Neutrophil (primary cell): ENCODE measurements around the gene ENDOV.

Experiments
- H3K27ac ChIP-seq: fragments of 200-600 bp; sonication (generic); 2 replicates; pipeline ENCODE4 v1.5.1; 2016; ENCODE audit warnings: mild to moderate bottlenecking, moderate library complexity
- H3K27me3 ChIP-seq: fragments of 200-600 bp; sonication (generic); 2 replicates; pipeline ENCODE4 v1.6.0; 2016; ENCODE audit warnings: mild to moderate bottlenecking
- H3K36me3 ChIP-seq: fragments of 200-600 bp; sonication (generic); 2 replicates; pipeline ENCODE4 v1.5.1; 2017
- H3K4me1 ChIP-seq, 2 experiments: fragments of 200-600 bp in 1 of 2; sonication (generic) in 1 of 2; 1 replicate in 1 of 2; 2 replicates in 1 of 2; pipeline versions ENCODE4 v1.5.1 to v1.6.1; 2013 to 2016; ENCODE audit warnings: low read depth in 1 of 2, low read length in 1 of 2, mild to moderate bottlenecking in 1 of 2, moderate library complexity in 1 of 2; ENCODE audit not compliant: control insufficient read depth in 1 of 2, insufficient read depth in 1 of 2
- H3K4me3 ChIP-seq, 2 experiments: fragments of 200-600 bp in 1 of 2; sonication (generic) in 1 of 2; 1 replicate in 1 of 2; 2 replicates in 1 of 2; pipeline ENCODE4 v1.5.1; 2013 to 2016; ENCODE audit warnings: low read depth in 1 of 2, low read length in 1 of 2, mild to moderate bottlenecking in 1 of 2, moderate library complexity in 1 of 2
- H3K9me3 ChIP-seq: fragments of 200-600 bp; sonication (generic); 2 replicates; pipeline ENCODE4 v1.5.1; 2016
- TF ChIP-seq, protein P1 (sequence below): fragments of 200-600 bp; sonication (generic); IDR thresholded peaks from 2 replicates; pipeline ENCODE4 v1.5.1; 2016; ENCODE audit warnings: antibody characterized with exemption

ENDOV gene

GRCh38 chr17:80442764-80443163 is 27.8 kb downstream of the ENDOV start:
- no peaks in the 10 kb centered on the region for H3K4me1 ChIP-seq
- peaks cover 6% of the 10 kb centered on the region for H3K27me3 ChIP-seq
- H3K4me3 ChIP-seq: no peak overlapping the region
- H3K27ac ChIP-seq: no peak overlapping the region
- no peaks in the 10 kb centered on the region for H3K36me3 ChIP-seq
- H3K9me3 ChIP-seq: no peaks in the 10 kb centered on the region
- TF ChIP-seq, protein P1, sequence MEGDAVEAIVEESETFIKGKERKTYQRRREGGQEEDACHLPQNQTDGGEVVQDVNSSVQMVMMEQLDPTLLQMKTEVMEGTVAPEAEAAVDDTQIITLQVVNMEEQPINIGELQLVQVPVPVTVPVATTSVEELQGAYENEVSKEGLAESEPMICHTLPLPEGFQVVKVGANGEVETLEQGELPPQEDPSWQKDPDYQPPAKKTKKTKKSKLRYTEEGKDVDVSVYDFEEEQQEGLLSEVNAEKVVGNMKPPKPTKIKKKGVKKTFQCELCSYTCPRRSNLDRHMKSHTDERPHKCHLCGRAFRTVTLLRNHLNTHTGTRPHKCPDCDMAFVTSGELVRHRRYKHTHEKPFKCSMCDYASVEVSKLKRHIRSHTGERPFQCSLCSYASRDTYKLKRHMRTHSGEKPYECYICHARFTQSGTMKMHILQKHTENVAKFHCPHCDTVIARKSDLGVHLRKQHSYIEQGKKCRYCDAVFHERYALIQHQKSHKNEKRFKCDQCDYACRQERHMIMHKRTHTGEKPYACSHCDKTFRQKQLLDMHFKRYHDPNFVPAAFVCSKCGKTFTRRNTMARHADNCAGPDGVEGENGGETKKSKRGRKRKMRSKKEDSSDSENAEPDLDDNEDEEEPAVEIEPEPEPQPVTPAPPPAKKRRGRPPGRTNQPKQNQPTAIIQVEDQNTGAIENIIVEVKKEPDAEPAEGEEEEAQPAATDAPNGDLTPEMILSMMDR: no peak

- no peak overlapping the region for H3K27ac ChIP-seq
- no peak overlapping the region for H3K4me3 ChIP-seq
- no peaks in the 10 kb centered on the region for H3K4me1 ChIP-seq
- peaks cover 6% of the 10 kb centered on the region for H3K27me3 ChIP-seq
- no peaks in the 10 kb centered on the region for H3K36me3 ChIP-seq
- TF ChIP-seq, protein P1: no peak
- H3K9me3 ChIP-seq: no peaks in the 10 kb centered on the region
Measured at GRCh38 chr17:80443498-80443897, 28.5 kb downstream of the ENDOV start.

- H3K27me3 ChIP-seq: peaks cover 6% of the 10 kb centered on the region
Measured at GRCh38 chr17:80443916-80444643, 29.1 kb downstream of the ENDOV start.

DNA sequence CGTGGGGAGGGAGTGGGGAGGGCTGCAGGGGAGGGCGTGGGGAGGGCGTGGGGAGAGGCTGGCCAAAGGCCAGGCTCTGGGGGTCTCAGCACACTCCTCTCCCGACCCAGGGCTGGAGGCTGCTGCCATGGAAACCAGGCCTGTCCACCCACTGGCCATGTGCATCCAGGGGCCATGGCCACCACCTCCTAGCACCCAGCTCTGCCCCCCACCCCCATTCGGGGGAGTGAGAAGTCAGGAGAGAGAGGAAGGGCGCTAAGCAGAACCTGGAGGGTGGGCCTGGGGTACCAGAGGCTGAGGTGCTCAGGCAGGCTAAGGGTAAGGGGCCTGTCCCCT is 29.6 kb downstream of the ENDOV start:
- Histone ChIP-seq H3K27me3 (peaks cover 6% of the 10 kb centered on the region), H3K36me3 (no peaks in the 10 kb centered on the region), H3K4me3 (no peak overlapping the region), H3K27ac (no peak overlapping the region), H3K9me3 (no peaks in the 10 kb centered on the region), H3K4me1 (no peaks in the 10 kb centered on the region)
- TF ChIP-seq, protein P1: no peak

More at GRCh38 chr17:80443916-80444643, 29.1 kb downstream of the ENDOV start:
- Histone ChIP-seq H3K4me1 (no peaks in the 10 kb centered on the region), H3K9me3 (no peaks in the 10 kb centered on the region), H3K36me3 (no peaks in the 10 kb centered on the region), H3K4me3 (no peak overlapping the region), H3K27ac (no peak overlapping the region)
- TF ChIP-seq, protein P1: no peak

- H3K27ac ChIP-seq: no peak overlapping the region
- no peaks in the 10 kb centered on the region for H3K4me1 ChIP-seq
- H3K27me3 ChIP-seq: peaks cover 6% of the 10 kb centered on the region
- H3K36me3 ChIP-seq: no peaks in the 10 kb centered on the region
- no peaks in the 10 kb centered on the region for H3K9me3 ChIP-seq
- TF ChIP-seq, protein P1: no peak
- H3K4me3 ChIP-seq: no peak overlapping the region
Measured at GRCh38 chr17:80445007-80445725, 30.2 kb downstream of the ENDOV start.
